Endothelial cell of umbilical vein (primary cell): ENCODE results near the gene DENND4C. TPM values are rescaled to one million over a fixed set of nuclear protein-coding genes. Genes with fewer than 3 reads are reported as not detected.

Experiments
- BruUV-seq: library from RNA; stranded (reverse); fragments of 400-500 nt; replicated peaks from 2 replicates; lab custom pipeline; 2021; lab: Mats Ljungman, UMichigan
- CTCF ChIA-PET: fragments of 300-600, 350-600 bp; sonication (Branson Sonifier 250); formaldehyde crosslinking; loops from one replicate; lab custom pipeline; 2021; ENCODE audit warnings: antibody characterized with exemption, inconsistent platforms; lab: Charles Lee
- POLR2A ChIA-PET: fragments of 300-600, 350-600 bp; sonication (Branson Sonifier 250); formaldehyde crosslinking; loops from one replicate; lab custom pipeline; 2021; ENCODE audit warnings: antibody characterized with exemption, inconsistent platforms; lab: Charles Lee
- DNase-seq: peaks from one replicate; pipeline ENCODE4 v3.0.0-alpha.2; 2011; ENCODE audit warnings: low read depth, low spot score
- FAIRE-seq: peaks from 2 replicates; lab custom pipeline; 2011; peaks lifted over from hg19 to GRCh38; lab: Jason Lieb, UNC
- H2AFZ ChIP-seq: 2 replicates; pipeline ENCODE4 v1.6.0; 2012; ENCODE audit warnings: low read depth, low read length, control low read depth, inconsistent platforms
- H3K27ac ChIP-seq: 2 replicates; pipeline ENCODE4 v1.5.1; 2011; ENCODE audit warnings: low read depth, mild to moderate bottlenecking, control low read depth, low read length, moderate library complexity; ENCODE audit not compliant: insufficient read depth
- H3K27me3 ChIP-seq, 2 experiments: 2 replicates each; pipeline versions ENCODE4 v1.6.0 to v1.6.1; 2011; ENCODE audit warnings: low read length in 2 of 2, mixed read lengths in 1 of 2; ENCODE audit not compliant: control insufficient read depth in 2 of 2, insufficient read depth in 2 of 2
- H3K36me3 ChIP-seq, 2 experiments: 2 replicates in 1 of 2; 3 replicates in 1 of 2; pipeline ENCODE4 v1.5.1; 2011; ENCODE audit warnings: low read length in 2 of 2, mild to moderate bottlenecking in 1 of 2, moderate library complexity in 1 of 2; ENCODE audit not compliant: control insufficient read depth in 2 of 2, insufficient read depth in 2 of 2; ENCODE audit errors: extremely low read depth in 1 of 2
- H3K4me1 ChIP-seq: 3 replicates; pipeline ENCODE4 v1.5.1; 2011; ENCODE audit warnings: mild to moderate bottlenecking, low read length; ENCODE audit not compliant: control insufficient read depth, insufficient read depth; ENCODE audit errors: extremely low read depth
- H3K4me2 ChIP-seq: 2 replicates; pipeline ENCODE4 v1.6.1; 2011; ENCODE audit warnings: low read length, control low read depth, mixed read lengths; ENCODE audit not compliant: insufficient read depth
- H3K4me3 ChIP-seq, 3 experiments: fragments of 200-600 bp in 1 of 3; sonication (generic), shearing (Covaris generic) in 1 of 3; replicated peaks in 1 of 3; 2 replicates each; pipeline ENCODE4 v1.5.1; 2011 to 2016; ENCODE audit warnings: control low read depth in 3 of 3, low read length in 3 of 3, mild to moderate bottlenecking in 2 of 3, inconsistent platforms in 1 of 3, low read depth in 1 of 3, moderate library complexity in 1 of 3; ENCODE audit not compliant: insufficient read depth in 1 of 3
- H3K79me2 ChIP-seq: 2 replicates; pipeline ENCODE4 v1.6.0; 2012; ENCODE audit warnings: low read length, inconsistent platforms; ENCODE audit not compliant: control insufficient read depth, insufficient read depth
- H3K9ac ChIP-seq: replicated peaks from 2 replicates; pipeline ENCODE3; 2011; ENCODE audit warnings: low read length, control low read depth; ENCODE audit not compliant: insufficient read depth; ENCODE audit errors: extremely low read depth
- H3K9me1 ChIP-seq: replicated peaks from 3 replicates; pipeline ENCODE4 v1.6.0; 2011; ENCODE audit warnings: mild to moderate bottlenecking, low read length; ENCODE audit not compliant: control insufficient read depth, insufficient read depth; ENCODE audit errors: extremely low read depth
- H3K9me3 ChIP-seq: replicated peaks from 2 replicates; pipeline ENCODE4 v1.5.1; 2012; ENCODE audit warnings: low read length, inconsistent platforms; ENCODE audit not compliant: control insufficient read depth, insufficient read depth
- H4K20me1 ChIP-seq: replicated peaks from 2 replicates; pipeline ENCODE3; 2011; ENCODE audit warnings: mild to moderate bottlenecking, low read length; ENCODE audit not compliant: control insufficient read depth, insufficient read depth; ENCODE audit errors: extremely low read depth
- EZH2 ChIP-seq: IDR thresholded peaks from 2 replicates; pipeline ENCODE4 v1.6.1; 2012; ENCODE audit warnings: borderline replicate concordance, low read depth, mild to moderate bottlenecking, moderate library complexity, low read length, inconsistent platforms; ENCODE audit not compliant: severe bottlenecking
- FOS ChIP-seq: IDR thresholded peaks from 2 replicates; pipeline ENCODE4 v1.6.1; 2011; ENCODE audit warnings: mild to moderate bottlenecking, low read length, moderate library complexity, borderline replicate concordance; ENCODE audit not compliant: insufficient read depth
- GATA2 ChIP-seq: IDR thresholded peaks from 2 replicates; pipeline ENCODE4 v1.7.0; 2011; ENCODE audit warnings: low read depth, mild to moderate bottlenecking, moderate library complexity, mixed read lengths, low read length; ENCODE audit not compliant: insufficient read length, insufficient read depth
- JUN ChIP-seq: IDR thresholded peaks from 2 replicates; pipeline ENCODE4 v1.6.1; 2011; ENCODE audit warnings: borderline replicate concordance, low read depth; ENCODE audit not compliant: insufficient read length, insufficient read depth
- MYC ChIP-seq: IDR thresholded peaks from one replicate; pipeline ENCODE4 v1.6.1; 2011; ENCODE audit warnings: mild to moderate bottlenecking, low read depth, low read length
- POLR2A ChIP-seq: IDR thresholded peaks from 2 replicates; pipeline ENCODE4 v1.6.1; 2012; ENCODE audit warnings: low read depth, mild to moderate bottlenecking, control low read depth, low read length
- POLR2AphosphoS5 ChIP-seq: IDR thresholded peaks from 2 replicates; pipeline ENCODE4 v1.6.1; 2012; ENCODE audit warnings: low read depth, mild to moderate bottlenecking, control low read depth, low read length, moderate library complexity; ENCODE audit not compliant: insufficient read depth
- dilution Hi-C: fragments of 300-500 bp; cut with MboI; formaldehyde crosslinking; loops from one replicate; pipeline ENCODE4 v1.15.0; 2019; ENCODE audit warnings: low sequenced_read_pairs; ENCODE audit not compliant: extremely low pct_ligation_motif_present
- intact Hi-C: fragments of 100-400 bp; cut with micrococcal nuclease; formaldehyde crosslinking; loops from one replicate; pipeline ENCODE4 v1.10.0; 2022
- polyA plus RNA-seq, 4 experiments: library from polyadenylated mRNA; depleted of rRNA in 3 of 4; stranded (reverse) in 3 of 4; unstranded in 1 of 4; fragments of >200 nt; gene quantifications; 2 replicates each; pipeline versions ENCODE4 v1.2.1 to v1.2.3, GENCODE V29; 2011 to 2012; ENCODE audit warnings: missing spikeins in 1 of 4
- total RNA-seq: library from RNA; stranded (reverse); gene quantifications from 2 replicates; pipeline ENCODE4 v1.2.3, GENCODE V29; 2021
- TF ChIP-seq, protein P1 (sequence below): IDR thresholded peaks from 2 replicates; pipeline ENCODE4 v1.6.1; 2011; ENCODE audit not compliant: insufficient read depth, insufficient read length
- TF ChIP-seq, protein P2 (sequence below), 2 donors: IDR thresholded peaks; 1 replicate in 1 of 2; 2 replicates in 1 of 2; pipeline ENCODE4 v1.5.1; 2011; ENCODE audit warnings: low read length in 2 of 2, mild to moderate bottlenecking in 2 of 2, moderate library complexity in 2 of 2, control low read depth in 1 of 2, inconsistent platforms in 1 of 2, low read depth in 1 of 2; ENCODE audit not compliant: insufficient read depth in 1 of 2; ENCODE audit errors: extremely low read depth in 1 of 2

DENND4C gene
- total and polyA plus RNA-seq, 2 donors (not counting 3 experiments of a cell fraction or from before 2014, with no cell fraction given): 9.6 to 36.8 TPM

DNA sequence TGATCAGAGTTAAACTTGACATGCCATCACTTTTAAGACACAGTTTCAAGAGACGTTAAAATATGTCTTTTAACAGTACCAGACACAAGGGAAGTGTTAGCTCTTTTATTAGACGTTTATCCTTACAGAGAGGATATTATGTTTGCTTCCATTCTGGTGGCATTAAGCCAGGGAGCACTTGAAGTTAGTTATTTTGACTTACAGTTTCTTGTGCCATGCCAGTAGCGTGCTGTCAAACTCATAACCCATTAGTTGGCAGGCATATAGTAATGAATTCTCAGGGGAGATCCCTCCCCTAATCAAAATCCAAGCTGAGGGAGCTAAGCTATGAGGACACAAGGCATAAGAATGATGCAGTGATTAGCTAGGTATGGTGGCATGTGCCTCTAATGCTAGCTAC, 83.1 kb downstream of the DENND4C start:
- Histone ChIP-seq H3K36me3 (no peaks in the 10 kb centered on the region), H3K9me1 (no peaks in the 10 kb centered on the region), H3K4me3 (no peak overlapping the region), H4K20me1 (no peaks in the 10 kb centered on the region), H3K9me3 (no peaks in the 10 kb centered on the region), H3K4me2 (no peak overlapping the region), H3K4me1 (no peaks in the 10 kb centered on the region), H3K9ac (no peak overlapping the region), H3K27me3 (no peaks in the 10 kb centered on the region), H2AFZ (no peak overlapping the region), H3K27ac (no peak overlapping the region), H3K79me2 (no peaks in the 10 kb centered on the region)
- POLR2A ChIA-PET: no interaction called here
- TF ChIP-seq GATA2 (no peak), MYC (no peak), JUN (no peak), FOS (no peak), POLR2AphosphoS5 (no peak), EZH2 (no peak), POLR2A (no peak)
- TF ChIP-seq, protein P1, sequence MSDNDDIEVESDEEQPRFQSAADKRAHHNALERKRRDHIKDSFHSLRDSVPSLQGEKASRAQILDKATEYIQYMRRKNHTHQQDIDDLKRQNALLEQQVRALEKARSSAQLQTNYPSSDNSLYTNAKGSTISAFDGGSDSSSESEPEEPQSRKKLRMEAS: no peak
- TF ChIP-seq, protein P2, sequence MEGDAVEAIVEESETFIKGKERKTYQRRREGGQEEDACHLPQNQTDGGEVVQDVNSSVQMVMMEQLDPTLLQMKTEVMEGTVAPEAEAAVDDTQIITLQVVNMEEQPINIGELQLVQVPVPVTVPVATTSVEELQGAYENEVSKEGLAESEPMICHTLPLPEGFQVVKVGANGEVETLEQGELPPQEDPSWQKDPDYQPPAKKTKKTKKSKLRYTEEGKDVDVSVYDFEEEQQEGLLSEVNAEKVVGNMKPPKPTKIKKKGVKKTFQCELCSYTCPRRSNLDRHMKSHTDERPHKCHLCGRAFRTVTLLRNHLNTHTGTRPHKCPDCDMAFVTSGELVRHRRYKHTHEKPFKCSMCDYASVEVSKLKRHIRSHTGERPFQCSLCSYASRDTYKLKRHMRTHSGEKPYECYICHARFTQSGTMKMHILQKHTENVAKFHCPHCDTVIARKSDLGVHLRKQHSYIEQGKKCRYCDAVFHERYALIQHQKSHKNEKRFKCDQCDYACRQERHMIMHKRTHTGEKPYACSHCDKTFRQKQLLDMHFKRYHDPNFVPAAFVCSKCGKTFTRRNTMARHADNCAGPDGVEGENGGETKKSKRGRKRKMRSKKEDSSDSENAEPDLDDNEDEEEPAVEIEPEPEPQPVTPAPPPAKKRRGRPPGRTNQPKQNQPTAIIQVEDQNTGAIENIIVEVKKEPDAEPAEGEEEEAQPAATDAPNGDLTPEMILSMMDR (IDR thresholded peaks at IDR 0.05; ENCODE audit: extremely low read depth in 1 of 2, insufficient read depth in 1 of 2, low read depth in 1 of 2, low read length in 2 of 2): no peak
- no peak for DNase-seq
- CTCF ChIA-PET: no interaction called here
- dilution Hi-C loops (no loop called here), intact Hi-C loops (no loop called here)
- BruUV-seq: no TSS peak
- FAIRE-seq: no peak
